Activated CD4-positive, alpha-beta T cell treated with anti-CD3 and anti-CD28 coated beads, Interleukin-2, amount 50 U/mL, for 24 hours (primary cell): Measurements from ENCODE around the gene RABGAP1.

Experiments
- DNase-seq, 2 donors: peaks; one replicate each; pipeline ENCODE4 v3.0.0-alpha.2; 2020; ENCODE audit warnings: low read depth in 1 of 2, low spot score in 1 of 2

Gene RABGAP1

DNA sequence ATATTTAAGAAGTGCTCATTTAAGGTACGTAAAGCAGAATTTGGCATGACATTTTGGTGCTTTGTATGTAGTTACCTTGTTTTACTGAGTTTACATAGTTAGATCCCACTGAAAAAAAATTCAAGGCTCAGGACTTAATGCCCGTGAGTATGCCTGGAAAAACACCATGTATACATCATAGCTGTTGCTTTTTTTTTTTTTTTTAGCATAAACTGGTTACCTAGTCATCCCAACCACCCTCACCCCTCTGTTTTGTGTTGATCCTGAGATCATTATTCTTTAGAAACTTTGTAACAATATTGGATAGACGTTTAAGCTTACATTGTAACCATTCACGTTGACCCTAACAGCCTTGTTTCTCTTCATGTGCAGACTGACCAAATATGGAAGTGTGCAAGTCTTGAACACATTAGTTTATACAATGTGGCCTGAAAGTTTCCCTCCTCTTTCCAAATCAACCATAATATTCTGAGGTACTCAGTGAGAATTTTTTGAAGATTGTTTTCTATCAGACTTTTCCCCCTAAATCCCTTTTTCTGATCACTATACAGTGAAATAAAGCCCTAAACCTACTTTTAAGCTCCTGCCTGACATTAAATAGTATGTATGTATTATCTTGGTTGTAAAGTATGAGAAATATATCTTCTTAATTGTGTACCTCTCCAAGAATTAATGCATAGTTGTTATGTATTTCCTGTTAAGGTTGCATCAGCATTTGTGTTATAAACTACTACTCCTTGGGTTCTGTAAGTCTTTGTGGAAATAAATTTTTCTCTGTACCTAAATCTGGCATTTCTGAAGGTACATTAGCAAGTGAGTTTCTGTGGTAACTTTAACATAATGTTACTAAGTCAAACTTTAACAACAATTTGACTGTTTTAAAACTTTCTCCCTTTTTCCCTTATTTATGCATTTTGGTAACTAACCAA is 4.4 kb downstream of the RABGAP1 start:
- no peak for DNase-seq

DNA sequence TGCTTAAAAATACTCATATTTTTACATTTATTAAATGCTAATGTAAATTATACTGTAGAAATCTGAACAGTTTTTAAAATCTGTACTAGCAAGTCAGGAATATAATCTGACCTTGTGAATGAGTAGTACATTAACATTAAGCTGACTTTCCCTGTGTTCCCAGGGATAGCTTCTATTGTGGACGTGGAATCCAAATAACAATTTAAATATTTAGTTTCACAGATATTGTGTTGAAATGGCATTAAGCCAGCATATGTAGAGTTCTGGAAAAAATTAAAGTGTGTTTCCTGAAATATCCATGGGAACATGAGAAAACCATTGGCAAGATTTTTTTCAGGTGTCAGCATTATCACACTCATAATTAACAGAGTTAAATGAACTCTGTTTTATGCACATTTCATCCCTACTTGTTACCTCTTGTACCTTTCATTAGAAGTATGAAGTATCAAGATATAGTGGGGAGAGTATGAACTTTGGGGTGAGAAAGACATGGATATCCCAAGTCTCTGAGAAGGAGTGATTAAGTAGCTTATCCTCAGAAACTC is 5.7 kb downstream of the RABGAP1 start:
- DNase-seq = no peak

GRCh38 chr9:122948313-122948712 is 7.5 kb downstream of the RABGAP1 start:
- DNase-seq = no peak

DNA sequence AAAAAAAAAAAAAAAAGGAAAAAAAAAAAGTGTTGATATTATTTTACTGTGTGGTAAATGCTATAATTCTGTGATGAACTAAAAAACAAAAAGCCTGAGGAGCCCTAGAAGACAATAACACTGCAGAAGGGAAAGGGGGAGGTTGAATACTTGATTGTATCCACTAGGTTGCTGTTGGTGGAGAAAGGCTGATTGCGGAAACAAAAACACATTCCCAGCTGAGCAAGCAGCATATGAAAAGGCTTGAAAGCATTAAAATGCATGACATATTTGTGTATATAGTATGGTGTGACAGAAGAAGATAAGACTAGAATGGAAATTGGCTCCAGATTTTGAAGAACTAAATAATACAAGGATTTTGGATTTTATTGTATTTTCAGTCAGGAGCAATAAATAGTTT is 8.9 kb downstream of the RABGAP1 start:
- DNase-seq = no peak

- no peak for DNase-seq
Observed at GRCh38 chr9:122950263-122950662, 9.4 kb downstream of the RABGAP1 start.

DNA sequence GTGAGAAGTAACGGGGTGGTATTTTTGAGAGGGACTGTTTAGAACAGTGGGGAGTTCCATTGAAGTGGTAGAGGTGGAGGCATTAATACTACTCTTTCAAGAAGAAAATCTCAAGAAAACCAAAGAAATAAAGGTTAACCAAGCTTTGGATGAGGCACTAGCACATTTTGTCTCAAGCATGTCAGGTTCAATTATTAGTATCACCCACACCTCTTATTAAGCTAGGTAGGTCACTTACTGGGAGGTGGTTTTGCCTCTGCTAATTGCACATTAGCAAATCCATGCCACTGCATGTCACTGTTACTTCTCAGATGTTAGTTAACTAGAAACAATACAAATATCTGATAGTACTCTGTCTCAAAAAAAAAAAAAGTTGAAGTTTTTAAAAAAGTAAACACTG is 10.2 kb downstream of the RABGAP1 start:
- no peak for DNase-seq

DNA sequence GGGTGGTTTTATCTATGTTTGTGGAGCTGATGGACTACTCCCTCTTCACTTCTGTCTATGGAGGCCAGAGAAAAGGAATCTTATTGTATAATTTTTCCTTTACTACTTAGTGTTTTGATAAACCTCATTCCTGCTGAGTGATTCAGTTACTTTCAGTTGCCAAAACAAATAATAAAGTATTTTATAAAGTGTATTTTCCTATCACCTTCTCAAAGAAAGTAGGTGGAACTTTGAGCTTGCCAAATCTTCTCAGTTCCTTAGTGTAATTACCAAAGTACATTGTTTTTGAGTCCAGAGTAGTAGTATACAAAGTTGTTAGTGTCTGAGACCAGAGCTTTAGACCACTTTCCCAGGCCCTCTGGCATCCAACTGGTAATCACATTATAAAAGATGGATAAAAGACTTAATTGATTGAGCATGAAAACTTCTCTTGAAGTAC is 13.5 kb downstream of the RABGAP1 start:
- no peak for DNase-seq

DNA sequence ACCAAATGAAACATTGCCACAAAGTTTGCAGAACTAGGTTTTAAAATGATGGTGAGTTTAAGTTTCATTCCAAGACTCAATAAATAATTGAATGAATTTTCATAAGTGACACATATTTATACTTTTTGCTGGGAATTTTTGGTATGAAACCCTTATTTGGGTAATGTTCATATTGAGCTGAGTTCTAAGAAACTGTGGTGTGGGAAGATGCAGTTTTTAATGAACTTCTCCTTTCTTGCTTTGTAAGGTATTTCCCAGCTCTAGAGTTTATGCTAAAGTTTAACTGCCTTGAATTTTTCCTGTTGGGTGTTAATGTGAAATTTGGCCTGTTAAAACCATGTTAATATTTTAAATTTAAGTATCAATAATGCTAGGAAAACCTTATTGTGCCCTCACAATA is 15.1 kb downstream of the RABGAP1 start:
- DNase-seq = no peak

DNA sequence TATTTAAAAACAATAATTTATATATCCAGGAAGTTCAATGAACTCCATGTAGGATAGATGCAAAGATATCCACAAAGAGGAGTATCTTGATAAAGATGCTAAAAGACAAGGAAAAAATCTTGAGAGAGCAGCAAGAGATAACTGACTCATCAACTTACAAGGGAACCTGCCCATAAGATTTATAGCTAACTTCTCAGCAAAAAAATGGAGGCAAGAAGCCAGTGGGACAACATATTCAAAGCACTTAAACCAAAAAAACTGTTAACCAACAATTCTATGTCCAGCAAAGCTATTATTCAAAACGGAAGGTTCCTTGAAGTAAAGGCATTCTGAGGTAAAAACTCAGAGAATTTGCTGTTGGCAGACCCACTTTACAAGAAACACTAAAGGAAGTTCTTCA is 20.3 kb downstream of the RABGAP1 start:
- no peak for DNase-seq

- DNase-seq = no peak
Observed at GRCh38 chr9:122975196-122975595, 34.4 kb downstream of the RABGAP1 start.

DNA sequence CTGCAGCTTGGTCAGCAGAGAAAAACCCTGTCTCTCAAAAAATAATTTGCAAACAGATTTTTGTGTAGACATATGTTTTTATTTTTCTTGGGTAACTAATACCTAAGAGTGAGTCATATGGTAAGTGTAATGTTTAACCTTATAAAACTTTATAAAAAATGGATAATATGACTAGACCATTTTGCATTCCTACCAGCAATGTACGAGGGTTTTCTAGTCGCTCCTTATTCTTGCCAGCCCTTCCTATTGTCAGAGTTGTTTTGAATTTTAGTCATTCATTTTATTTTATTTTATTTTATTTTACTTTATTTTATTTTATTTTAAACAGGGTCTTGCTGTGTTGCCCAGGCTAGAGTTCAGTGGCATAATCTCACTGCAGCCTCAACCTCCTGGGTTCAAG is 37.8 kb downstream of the RABGAP1 start:
- DNase-seq = no peak

DNA sequence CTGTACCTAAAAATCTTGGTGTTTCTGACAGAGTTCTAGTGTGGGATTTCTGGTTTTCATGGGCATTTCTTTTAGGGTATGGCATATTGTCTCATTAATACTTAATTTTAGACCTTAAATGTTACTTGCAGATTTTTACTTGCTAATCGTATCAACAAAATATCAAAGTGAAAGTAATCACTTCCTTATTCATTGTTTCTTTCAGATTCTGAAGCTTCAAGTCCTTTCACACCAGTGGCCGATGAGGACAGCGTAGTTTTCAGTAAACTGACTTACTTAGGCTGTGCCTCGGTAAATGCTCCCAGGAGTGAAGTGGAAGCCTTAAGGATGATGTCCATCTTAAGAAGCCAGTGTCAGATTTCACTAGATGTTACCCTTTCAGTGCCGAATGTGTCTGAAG is 45.2 kb downstream of the RABGAP1 start:
- DNase-seq = no peak

DNA sequence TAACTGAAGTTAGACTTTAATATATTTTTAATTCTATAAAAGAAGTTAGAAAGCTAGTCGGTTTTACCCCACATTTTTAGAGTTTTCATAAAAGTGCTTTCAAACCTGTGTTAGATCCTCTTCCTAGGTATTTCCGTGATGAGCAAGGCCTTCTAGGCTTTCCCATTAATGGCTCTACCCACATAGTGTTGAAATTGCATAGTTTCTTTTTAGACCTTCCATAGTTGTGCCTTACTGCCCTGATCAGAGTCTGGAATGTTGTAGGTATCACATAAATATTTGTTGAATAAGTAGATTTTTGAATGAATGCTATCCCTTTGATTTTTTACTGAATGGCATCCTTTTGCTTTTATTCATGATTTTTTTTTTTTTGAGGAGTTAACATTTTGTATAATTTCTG is 47.3 kb downstream of the RABGAP1 start:
- DNase-seq = no peak

- no peak for DNase-seq
Observed at GRCh38 chr9:122988920-122989621, 48.3 kb downstream of the RABGAP1 start.

DNA sequence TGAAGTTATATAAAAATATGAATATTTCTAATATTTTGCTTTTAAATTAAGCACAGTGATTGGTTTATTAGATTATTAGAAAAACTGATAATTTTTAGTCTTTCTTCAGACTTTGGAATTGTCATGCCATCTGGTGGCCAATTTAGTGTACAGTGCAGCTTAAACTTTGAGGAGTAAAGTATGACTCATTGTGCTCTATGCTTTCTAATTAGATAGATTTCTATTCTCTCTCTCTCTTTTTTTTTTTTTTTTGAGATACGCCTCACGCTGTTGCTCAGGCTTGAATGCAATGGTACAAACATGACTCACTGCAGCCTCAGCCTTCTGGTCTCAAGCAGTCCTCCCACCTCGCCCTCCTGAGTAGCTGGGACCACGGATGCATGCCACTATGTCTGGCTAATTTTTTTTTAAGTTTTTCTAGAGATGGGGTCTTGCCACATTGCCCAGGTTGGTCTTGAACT is 50.6 kb downstream of the RABGAP1 start:
- peak in 1 of 2 donors; percentile 28 for DNase-seq

DNA sequence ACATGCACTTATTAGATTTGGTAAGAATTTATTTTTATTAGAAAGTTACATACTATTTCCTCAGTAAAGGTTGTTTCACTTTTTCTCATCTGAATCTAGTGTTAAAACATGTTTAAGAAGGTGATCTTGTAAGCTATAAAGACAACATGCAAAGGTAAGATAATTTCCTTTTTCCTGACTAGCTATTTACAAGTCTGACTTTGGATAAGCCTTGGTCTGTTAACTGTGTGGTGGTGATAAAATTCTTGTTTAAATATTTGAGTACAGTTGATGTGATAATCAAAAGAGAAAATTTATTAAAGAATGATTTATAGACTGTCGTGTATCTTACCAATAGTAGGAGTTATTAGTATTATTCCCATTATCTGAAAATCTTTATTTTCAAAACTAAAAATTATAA is 55.8 kb downstream of the RABGAP1 start:
- DNase-seq = no peak

DNA sequence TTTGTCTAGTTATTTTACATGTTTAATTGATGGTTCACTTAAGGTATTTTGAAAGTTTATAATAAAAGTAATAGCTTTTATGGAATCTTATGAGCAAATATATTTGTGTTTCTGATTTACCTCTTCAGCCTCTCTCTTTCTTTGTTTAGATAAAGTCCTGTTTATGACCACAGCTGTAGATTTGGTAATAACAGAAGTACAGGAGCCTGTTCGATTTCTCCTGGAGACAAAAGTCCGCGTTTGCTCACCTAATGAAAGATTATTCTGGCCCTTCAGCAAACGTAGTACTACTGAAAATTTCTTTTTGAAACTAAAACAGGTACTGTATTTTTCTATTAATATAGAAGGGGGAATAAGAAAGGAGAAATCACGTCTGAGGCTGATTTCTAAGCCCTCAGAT is 57.6 kb downstream of the RABGAP1 start:
- no peak for DNase-seq

DNA sequence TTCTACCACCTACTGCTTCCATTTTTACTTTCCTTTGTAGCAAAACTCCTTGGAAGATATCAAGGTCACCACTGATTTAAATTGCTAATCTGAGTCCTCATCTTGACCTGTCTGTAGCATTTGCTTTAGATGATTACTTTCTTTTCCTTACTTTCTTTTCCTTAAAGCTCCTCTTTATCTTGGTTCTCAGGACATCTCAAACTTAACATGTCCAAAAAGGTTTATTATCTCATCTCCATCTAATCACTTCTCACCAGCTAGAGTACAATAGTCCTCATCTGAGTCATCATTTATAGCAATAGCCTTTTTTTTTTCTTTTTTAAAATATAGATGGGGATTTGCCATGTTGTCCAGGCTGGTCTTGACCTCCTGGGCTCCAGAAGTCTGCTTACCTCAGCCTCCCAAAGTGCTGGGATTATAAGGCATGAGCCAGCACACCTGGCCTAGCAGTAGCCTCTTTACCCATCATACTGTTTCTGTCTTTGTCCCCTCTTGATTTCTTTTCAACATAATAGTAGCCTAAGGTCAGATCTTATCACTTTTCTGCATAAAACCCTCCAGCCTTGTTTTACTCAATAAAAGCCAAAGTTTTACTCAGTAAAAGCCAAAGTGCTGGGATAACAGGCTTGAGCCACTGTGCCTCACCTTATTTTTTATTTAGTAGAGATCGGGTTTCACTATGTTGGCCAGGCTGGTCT is 59.7 kb downstream of the RABGAP1 start:
- no peak for DNase-seq

- DNase-seq = no peak
Observed at GRCh38 chr9:123002754-123003153, 61.9 kb downstream of the RABGAP1 start.

DNA sequence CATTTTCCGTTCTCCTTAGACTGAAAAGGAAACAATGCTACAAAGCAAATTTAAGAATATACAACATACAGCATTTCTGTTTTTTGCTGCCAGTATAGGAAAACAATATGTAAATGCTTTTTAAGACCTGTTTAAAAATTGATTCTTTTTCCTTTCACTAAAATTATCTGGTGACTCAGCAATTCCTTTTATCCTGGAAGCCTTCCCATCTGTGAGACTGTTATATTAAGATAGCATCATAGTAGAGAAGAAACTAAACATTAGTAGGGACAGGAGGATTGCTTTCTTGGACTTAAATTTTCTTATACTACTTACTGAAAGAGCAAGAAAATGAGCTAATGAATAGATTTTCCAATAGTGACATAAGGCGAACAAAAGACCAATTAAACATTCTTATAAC is 62.6 kb downstream of the RABGAP1 start:
- DNase-seq = no peak

GRCh38 chr9:123005964-123006363 is 65.1 kb downstream of the RABGAP1 start:
- no peak for DNase-seq
